ENCODE results near the gene TAT.
"Not testable (repeated sequence)": the region's sequence is repeated elsewhere in the genome, so short reads cannot be mapped to it uniquely, and the experiment has no call there.

Gene TAT

GRCh38 chr16:71584543-71585317, 7.8 kb upstream of the TAT start:
- DNase-seq (ENCODE audit: low read depth), result no peak

DNA sequence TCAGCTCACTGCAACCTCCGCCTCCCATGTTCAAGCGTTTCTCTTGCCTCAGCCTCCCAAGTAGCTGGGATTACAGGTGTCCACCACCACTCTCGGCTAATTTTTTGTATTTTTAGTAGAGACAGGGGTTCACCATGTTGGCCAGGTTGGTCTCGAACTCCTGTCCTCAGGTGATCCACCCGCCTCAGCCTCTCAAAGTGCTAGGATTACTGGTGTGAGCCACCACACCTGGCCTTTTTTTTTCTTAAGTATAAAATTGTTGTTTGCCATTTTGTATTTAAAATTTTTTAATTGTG, 5.6 kb upstream of the TAT start:
- DNase-seq (ENCODE audit: low read depth), result not testable (repeated sequence)

DNA sequence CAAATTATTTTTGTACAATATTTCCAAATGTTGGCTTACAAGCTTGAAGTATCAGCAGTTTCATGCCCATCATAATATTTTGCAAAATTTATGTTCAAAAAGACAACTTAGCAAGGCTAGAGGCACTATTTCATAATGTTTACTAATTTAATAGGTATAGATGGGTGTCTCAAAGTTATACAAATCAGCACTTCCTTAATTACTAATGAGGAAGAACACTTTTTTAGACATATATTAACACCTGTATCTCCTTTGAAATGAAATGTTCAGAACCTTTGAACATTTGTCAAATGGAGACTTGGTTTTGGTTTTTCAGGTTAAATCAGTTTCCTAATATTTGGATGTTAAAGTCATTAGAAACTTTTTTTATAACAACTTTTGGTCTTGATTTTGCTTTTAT, 2.2 kb downstream of the TAT start:
- no peak for DNase-seq (ENCODE audit: low read depth)

DNA sequence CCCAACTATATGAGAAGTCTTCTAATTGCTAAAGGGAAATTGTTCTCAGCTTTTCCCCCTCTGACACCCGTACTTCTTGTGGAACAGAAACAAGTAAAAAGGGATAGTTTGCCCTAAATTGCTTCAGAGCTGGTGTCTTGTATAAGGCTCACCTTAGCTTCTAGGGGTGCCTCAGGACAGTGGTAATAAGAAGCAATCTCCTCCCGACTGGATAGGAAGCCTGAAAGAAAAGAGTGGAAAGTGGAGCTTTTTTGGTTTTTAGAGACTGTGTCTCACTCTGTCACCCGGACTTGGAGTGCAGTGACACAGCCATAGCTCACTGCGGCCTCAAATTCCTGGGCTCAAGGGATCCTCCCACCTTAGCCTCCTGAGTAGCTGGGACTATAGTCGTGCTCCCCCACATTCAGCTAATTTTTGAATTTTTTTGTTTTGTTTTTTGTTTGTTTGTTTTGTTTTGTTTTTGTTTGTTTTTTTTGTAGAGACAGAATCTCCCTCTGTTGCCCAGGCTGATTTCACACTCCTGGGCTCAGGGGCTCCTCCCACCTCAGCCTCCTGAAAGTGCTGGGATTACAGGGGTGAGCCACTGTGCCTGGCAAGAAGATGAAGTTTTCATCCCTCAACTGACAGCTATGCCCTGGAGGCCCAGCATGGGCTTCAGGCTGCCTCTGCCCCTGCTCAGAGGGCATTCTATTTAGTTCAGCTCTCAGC, 3.4 kb downstream of the TAT start:
- no peak for DNase-seq (ENCODE audit: low read depth)

- DNase-seq (ENCODE audit: low read depth), result no peak
These were observed 4.3 kb downstream of the TAT start for GRCh38 chr16:71572497-71573116.

DNA sequence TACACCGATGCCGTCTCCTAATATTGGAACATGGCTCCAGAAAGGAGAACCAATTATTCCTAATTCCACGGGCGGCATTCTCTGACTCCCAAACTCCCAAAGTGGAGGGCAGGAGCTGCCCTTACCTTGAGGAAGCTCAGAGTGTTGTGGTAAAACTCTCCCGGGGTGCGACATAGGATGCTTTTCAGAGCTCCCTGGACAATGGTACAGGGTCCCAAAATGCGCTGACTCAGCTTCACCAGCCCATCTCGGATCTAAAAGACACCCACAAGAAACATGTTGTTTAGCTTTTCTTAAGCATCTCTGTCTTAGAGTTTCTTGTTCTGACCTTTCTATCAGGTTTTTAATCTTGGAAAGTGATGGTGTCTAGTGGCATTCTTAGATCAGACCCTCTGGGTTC, 6.7 kb downstream of the TAT start:
- DNase-seq (ENCODE audit: low read depth), result no peak

GRCh38 chr16:71569621-71570020, 7.3 kb downstream of the TAT start:
- DNase-seq (ENCODE audit: low read depth), result no peak

- no peak for DNase-seq (ENCODE audit: low read depth)
These were observed 8.3 kb downstream of the TAT start for GRCh38 chr16:71568551-71568950.

DNA sequence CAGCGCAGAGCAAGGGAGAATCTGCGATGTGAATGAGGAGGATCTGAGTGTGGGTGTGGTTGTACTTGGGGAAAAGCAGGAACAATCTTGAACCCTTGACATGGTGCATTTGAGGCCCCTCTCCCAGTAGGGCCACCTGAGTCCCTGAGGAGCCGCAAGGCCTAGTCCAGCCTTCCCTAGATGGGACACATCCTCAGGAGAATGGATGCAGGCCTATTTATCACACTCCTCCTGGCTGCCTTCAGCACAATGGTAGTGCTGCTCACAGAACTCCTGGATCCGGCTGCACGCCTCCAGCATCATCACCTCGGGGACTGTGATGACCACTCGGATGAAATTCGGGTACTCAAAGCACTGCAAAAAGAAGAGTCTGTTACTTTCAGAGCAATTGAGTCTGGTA, 9.0 kb downstream of the TAT start:
- DNase-seq (ENCODE audit: low read depth), result no peak

DNA sequence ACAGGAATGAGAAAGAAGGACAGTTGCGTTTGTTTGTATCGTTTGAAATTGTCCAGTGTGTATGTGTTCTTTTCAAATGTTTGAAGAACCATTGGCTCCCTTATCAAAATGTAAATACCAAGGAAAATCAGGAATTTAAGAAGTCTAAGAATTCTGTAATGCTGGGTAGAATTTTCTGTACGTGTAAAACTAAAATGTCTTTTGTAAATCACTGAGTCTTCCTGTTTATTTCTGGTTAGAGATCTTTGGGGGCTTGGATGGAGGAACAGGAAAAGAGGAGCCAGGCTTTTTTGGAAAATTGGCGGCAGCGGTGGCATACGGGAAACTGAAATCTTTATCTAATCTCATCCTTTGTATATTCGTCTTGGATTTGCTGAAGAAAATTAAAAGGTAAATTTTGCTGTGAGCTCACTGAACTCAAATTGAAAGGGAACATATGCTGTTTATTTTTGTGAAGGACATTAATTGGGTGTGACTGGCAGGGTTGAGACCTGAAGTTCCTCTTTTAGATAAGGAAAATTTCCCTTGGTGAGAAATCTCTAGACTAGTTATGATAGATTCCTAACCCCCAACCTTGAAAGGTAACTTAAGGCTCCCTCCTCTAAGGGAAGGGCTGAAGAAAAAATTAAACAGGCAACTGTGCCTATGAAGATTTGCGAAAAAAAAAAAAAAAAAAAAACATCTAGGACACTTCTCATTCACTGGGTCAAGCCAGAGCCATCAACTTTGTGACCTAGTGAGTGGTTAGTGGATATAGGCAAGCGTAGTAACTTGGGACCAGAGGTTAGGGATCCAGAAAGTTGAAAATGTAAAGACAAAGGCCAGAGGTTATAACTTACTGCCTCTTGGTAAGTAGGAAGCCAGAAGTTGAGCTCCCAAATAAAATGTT, 10.8 kb downstream of the TAT start:
- no peak for DNase-seq (ENCODE audit: low read depth)

DNA sequence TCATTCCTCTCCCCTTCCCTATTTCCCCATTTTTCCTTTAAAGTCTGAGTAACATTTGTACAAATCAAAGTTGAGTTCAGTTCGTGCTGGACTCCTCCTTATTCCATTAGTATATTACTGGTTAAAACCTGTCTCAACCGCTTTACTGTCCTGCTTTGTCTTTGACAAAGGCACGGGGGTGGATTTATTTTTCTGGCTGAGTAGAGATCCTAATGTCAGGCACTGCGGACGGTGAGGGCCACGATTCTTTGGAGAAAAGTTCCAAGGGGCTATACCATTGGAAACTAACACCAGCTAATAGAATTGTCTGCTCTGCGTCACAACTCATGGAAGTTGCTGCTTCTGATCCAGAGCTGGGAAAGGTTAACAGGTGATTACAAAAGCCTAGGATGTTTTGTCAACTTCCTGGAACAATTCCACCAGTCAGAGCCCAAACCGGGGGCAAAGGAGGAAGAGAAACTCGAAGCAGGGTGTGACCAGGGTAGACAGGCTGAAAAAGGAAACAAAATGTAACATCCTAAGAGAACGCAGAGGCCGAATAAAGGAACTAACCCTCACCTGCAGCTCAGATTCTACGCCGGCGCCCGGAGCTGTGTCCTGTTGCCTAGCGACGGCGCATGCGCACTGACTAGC, 12.4 kb downstream of the TAT start:
- no peak for DNase-seq (ENCODE audit: low read depth)

DNA sequence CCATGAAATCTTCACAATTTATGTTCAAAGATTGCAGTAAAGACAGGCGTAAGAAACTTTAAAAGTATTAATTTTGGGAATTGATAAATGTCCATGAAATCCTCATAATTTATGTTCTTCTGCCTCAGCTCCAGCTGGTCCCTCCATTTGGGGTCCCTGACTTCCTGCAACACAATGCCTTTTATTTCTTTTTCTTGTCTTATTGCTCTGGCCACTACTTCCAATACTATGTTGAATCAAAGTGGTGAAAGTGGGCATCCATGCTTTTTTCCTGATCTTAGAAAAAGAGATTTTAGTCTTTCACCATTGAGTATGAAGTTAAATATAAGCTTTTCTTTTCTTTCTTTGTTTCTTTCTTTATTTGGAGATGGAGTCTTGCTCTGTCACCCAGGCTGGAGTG, 14.3 kb downstream of the TAT start:
- no peak for DNase-seq (ENCODE audit: low read depth)

DNA sequence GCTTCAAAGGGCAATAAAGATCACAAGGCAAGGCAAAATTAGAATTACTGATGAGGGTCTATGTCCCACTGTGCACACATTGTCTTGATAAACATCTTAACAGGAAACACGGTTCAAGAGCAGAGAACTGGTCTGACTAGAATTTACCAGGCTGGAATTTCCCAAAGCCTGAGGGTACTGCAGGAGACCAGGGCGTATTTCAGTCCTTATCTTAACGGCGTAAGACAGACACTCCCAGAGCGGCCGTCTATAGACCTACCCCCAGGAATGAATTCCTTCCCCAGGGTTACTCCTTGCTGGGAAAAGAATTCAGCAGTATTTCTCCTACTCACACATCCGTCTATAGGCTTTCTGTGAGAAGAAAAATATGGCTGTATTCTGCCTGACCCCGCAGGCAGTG, 15.0 kb downstream of the TAT start:
- not testable (repeated sequence) for DNase-seq (ENCODE audit: low read depth)

- no peak for DNase-seq (ENCODE audit: low read depth)
These were observed 17.0 kb downstream of the TAT start for GRCh38 chr16:71559855-71560254.

DNA sequence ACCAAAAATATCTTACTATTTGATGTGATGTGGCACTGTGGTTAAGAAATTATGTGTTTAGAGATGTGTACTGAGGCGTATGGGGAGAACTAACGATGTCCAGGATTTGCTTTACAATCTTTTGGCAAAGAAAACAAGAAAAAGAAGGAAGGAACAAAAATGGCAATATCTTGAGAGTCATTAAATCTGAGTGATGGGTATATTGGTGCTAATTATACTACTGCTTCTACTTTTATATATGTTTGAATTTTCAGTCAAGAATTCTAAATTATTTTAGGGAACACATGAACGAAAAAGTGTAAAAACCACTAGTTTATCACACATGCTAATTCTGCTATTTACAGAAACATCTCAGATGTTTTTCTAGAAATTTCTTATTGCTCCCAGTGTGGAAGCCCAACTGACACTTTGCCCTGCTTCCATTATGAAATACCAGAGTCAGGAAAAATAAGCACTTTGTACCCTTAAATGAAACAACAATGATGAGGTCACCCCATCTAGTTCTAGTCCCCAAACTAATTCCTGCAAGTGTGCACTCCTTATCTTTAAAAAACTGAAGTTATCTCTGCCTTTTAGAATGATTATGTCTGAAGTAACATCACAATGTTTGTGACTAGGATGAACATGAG, 18.8 kb downstream of the TAT start:
- DNase-seq (ENCODE audit: low read depth), result no peak

DNA sequence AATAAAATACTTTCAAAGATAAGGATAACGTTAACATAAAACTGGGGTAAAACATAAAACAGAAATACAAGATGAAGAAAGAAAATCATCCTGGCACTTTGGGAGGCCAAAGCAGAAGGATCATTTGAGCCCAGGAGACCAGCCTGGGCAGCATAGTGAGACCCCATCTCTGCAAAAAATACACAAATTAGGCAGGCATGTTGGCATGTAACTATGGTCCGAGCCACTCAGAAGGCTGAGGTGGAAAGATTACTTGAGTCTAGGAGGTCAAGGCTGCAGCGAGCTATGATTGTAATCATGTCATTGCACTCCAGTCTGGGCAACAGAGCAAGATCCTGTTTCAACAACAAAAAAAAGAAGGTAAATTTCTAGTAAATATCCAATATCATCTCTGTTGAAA, 19.6 kb downstream of the TAT start:
- DNase-seq (ENCODE audit: low read depth), result no peak

- no peak for DNase-seq (ENCODE audit: low read depth)
These were observed 21.5 kb downstream of the TAT start for GRCh38 chr16:71555230-71555891.

DNA sequence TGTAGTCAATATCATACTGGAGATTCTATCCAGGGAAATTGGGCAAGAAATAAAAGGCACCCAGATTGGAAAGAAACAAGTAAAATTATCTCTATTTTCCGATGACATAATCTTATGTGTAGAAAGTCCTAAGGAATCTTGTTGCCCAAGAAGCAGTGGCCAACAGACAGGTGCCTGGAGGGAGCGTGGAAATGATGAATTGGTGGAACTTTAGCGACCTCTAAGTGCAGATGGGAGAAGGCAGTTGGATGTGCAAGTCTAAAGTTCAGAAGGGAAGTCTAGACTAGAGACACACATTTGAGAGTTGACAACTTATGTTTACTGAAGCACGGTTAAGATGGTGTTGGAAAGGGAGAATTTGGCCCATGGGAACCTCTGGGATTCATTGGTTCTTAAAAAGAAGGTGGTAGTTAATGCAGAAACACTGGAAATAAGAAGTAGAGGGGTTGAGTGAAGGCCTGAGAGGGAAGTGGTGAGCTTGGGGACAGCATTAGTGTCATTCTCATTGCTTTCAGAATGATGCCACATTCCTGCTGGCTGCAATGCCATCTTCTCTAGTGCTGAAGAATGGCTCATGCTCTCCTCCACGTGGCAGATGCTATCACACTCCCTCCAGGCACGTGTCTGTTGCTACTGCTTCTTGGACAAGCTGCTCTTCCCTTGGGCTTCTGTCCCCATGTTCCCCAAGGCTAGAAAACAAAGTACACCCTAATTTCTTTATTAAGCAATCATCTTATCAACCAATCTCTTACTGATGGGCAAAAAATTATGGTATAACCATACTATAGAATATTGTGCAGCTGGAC, 24.0 kb downstream of the TAT start:
- DNase-seq (ENCODE audit: low read depth), result no peak

DNA sequence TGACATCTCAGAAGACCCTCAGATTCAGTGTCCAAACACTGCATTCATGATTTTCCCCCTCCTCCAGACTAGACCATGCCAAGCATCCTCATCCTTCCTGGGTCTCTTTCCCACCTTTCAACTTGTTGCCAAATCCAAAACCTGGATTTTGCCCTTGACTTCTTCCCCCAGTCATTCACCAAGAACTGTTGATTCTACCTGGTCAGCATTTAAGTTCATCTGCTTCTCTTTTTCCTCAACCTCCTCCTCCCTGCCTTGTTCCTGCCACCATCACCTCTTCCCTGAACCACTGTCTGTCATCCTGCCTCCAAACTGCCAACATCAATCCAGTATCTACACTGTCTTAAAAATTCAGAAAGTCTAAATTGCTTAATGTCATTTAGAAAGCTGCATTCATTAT, 29.7 kb downstream of the TAT start:
- no peak for DNase-seq (ENCODE audit: low read depth)

GRCh38 chr16:71542377-71542776, 34.5 kb downstream of the TAT start:
- DNase-seq (ENCODE audit: low read depth), result peak; percentile 35

Measured in activated gamma-delta T cell treated with anti-CD3 and anti-CD28 coated beads, Interleukin-2, amount 50 U/mL, for 16 hours (primary cell).